Kidney (tissue), 14 donors: ENCODE data around the gene CCDC50. TPM values are rescaled to one million over a fixed set of nuclear protein-coding genes. Genes with fewer than 3 reads are reported as not detected.
A peak's percentile ranks its signal among the peaks of the same experiment; 100 is the strongest.

Experiments used
- DNase-seq, 5 donors: peaks; one replicate each; pipeline ENCODE4 v3.0.0-alpha.2; 2013 to 2020
- FAIRE-seq: peaks from 2 replicates; lab custom pipeline; 2012; peaks lifted over from hg19 to GRCh38; lab: Jason Lieb, UNC
- H3K27ac ChIP-seq, 2 donors: one replicate each; pipeline ENCODE4 v1.7.0; 2013; ENCODE audit warnings: low read depth in 2 of 2, low read length in 2 of 2, inconsistent platforms in 1 of 2
- H3K27me3 ChIP-seq: one replicate; pipeline ENCODE4 v1.7.1; 2013; ENCODE audit warnings: low read length, inconsistent platforms; ENCODE audit not compliant: control insufficient read depth, insufficient read depth
- H3K36me3 ChIP-seq, 3 donors: one replicate each; pipeline versions ENCODE4 v1.7.0 to v1.7.1; 2013; ENCODE audit warnings: low read length in 3 of 3, control low read depth in 1 of 3, inconsistent platforms in 1 of 3; ENCODE audit not compliant: insufficient read depth in 3 of 3, control insufficient read depth in 2 of 3
- H3K4me1 ChIP-seq, 3 donors: one replicate each; pipeline versions ENCODE4 v1.7.0 to v1.7.1; 2013; ENCODE audit warnings: low read length in 3 of 3, inconsistent platforms in 1 of 3, low read depth in 1 of 3; ENCODE audit not compliant: control insufficient read depth in 2 of 3, insufficient read depth in 2 of 3
- H3K4me3 ChIP-seq, 3 donors: one replicate each; pipeline versions ENCODE4 v1.7.0 to v1.8.1; 2013; ENCODE audit warnings: low read length in 3 of 3, control low read depth in 1 of 3, inconsistent platforms in 1 of 3
- H3K9ac ChIP-seq, 3 donors: one replicate each; pipeline versions ENCODE4 v1.7.0 to v1.7.1; 2013; ENCODE audit warnings: low read length in 3 of 3, control low read depth in 1 of 3, inconsistent platforms in 1 of 3
- H3K9me3 ChIP-seq, 3 donors: one replicate each; pipeline versions ENCODE4 v1.7.0 to v1.7.1; 2013; ENCODE audit warnings: low read length in 3 of 3, control low read depth in 1 of 3, inconsistent platforms in 1 of 3; ENCODE audit not compliant: control insufficient read depth in 2 of 3, insufficient read depth in 1 of 3
- intact Hi-C: fragments of 100-400 bp; cut with DNase I; formaldehyde crosslinking; loops from one replicate; pipeline ENCODE4 v1.11.1; 2022
- polyA plus RNA-seq: library from polyadenylated mRNA; stranded (reverse); fragments of 350-450 nt; fragmentation: Illumina TruSeq; extraction: RNeasy Lipid Tissue Mini Kit (QIAGEN cat#74804); gene quantifications from one replicate; pipeline ENCODE4 v1.2.3, GENCODE V29; 2014; ENCODE audit warnings: low read depth, low replicate concordance; ENCODE audit not compliant: insufficient read depth
- total RNA-seq: library from RNA; stranded (reverse); fragmentation: NEBNext Ultra II Directional; extraction: Animal tissue kit (Norgen Biotek cat#: 25700); gene quantifications from one replicate; pipeline ENCODE4 v1.2.1, GENCODE V29; 2021
- TF ChIP-seq, protein P1 (sequence below): IDR thresholded peaks from 3 replicates; pipeline ENCODE4 v1.5.1; 2012; ENCODE audit warnings: mild to moderate bottlenecking, moderate library complexity, borderline replicate concordance; ENCODE audit not compliant: insufficient read depth; ENCODE audit errors: extremely low read depth
- donor health status: control.
- donor health status: control.
- donor health status: control.
- donor health status: control.
- donor health status: control.
- donor health status: DM: yes; HTN: yes; CAD: no.
- donor health status: Normal renal cell carcinoma (clear cell type).

CCDC50 gene
- total and polyA plus RNA-seq, 2 donors from 2014 or later: 34.7 to 105 TPM

DNA sequence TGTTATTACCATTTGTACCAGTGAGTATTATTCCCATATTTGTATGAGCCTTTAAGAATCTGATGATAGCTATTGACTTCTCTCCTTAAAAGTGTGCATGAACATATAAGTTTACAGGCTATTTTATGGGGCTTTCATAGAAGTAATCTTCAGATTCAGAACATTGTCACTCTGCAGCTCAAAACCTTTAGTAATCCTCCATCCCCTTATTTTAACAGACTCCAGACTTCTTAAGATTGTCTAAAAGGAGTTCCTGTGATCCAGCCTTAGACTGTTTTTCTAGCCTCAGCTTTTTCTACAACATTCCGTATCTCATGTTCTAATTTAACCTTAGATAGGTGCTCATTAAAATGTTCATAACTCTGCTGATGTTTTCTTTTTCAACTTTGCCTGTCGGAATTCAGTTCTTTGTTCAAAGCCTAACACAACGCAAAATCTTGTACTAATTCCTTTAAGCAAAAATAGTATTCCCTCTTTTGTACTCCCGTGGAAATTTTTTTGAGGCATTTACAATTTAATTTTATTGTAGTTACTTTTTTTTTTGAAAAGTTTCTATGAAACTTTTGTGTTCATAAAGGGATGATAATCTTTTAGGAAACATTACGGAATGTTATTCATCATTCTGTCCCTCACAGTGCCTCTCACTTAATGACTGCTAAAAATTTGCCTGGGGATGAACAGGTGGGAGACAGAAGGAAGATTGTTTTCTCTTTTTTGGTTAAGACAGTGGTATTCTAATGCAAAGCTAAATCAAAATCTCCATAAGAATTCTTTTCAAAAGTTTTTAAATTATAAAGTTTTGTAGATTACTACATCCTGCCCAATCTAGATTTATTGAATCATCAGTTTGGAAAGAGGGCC lies 39.8 kb downstream of the CCDC50 start:
- Histone ChIP-seq H3K9me3 (no peaks in the 10 kb centered on the region), H3K27ac (no peak overlapping the region), H3K27me3 (no peaks in the 10 kb centered on the region), H3K9ac (no peak overlapping the region), H3K4me3 (no peak overlapping the region), H3K36me3 (peaks cover 2 to 10% (median 7%) of the 10 kb centered on the region in 3 donors), H3K4me1 (no peaks in the 10 kb centered on the region)
- no peak for FAIRE-seq
- TF ChIP-seq, protein P1, sequence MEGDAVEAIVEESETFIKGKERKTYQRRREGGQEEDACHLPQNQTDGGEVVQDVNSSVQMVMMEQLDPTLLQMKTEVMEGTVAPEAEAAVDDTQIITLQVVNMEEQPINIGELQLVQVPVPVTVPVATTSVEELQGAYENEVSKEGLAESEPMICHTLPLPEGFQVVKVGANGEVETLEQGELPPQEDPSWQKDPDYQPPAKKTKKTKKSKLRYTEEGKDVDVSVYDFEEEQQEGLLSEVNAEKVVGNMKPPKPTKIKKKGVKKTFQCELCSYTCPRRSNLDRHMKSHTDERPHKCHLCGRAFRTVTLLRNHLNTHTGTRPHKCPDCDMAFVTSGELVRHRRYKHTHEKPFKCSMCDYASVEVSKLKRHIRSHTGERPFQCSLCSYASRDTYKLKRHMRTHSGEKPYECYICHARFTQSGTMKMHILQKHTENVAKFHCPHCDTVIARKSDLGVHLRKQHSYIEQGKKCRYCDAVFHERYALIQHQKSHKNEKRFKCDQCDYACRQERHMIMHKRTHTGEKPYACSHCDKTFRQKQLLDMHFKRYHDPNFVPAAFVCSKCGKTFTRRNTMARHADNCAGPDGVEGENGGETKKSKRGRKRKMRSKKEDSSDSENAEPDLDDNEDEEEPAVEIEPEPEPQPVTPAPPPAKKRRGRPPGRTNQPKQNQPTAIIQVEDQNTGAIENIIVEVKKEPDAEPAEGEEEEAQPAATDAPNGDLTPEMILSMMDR: no peak
- intact Hi-C loops: no loop called here
- no peak for DNase-seq

DNA sequence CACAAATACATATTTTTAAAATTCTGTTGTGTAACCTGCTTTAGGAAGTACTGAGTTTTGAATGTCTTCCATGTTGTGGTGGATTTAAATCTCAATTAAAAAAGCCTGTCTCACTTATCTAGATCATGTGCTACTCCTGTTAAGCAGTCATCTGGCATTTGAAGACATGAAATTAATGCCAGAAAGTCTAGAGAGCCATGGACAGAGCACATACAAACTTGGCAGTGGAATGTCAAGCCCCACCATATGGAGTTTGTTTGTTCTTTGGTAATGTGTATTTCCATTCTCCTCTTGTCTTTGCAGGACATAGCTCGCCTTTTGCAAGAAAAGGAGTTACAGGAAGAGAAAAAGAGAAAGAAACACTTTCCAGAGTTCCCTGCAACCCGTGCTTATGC lies 40.4 kb downstream of the CCDC50 start:
- Histone ChIP-seq H3K36me3 (peaks cover 2 to 10% (median 7%) of the 10 kb centered on the region in 3 donors), H3K9ac (no peak overlapping the region), H3K9me3 (no peaks in the 10 kb centered on the region), H3K4me3 (no peak overlapping the region), H3K27me3 (no peaks in the 10 kb centered on the region), H3K4me1 (no peaks in the 10 kb centered on the region), H3K27ac (no peak overlapping the region)
- intact Hi-C loops: no loop called here
- FAIRE-seq (no peak), DNase-seq (peak in 1 of 5 donors; percentile 32)
- TF ChIP-seq, protein P1: no peak

DNA sequence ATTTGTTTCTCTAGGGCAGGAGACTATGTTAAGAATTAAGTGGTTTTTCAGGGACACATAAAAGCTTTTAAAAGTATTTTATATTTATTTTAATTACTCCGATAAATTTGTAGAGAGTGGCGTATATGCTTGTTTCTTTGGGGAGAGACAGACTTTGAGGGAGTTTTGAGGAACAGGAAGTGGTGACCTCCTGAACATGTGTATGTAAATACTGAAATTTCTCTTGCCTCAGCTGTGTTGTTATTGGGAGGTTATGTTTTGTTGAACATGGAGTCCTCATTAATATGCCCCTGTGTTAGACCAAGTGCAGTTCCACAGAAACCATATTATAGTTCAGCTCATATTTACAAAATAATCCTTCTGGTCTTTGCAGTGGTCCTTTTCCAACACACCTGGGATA lies 42.9 kb downstream of the CCDC50 start:
- no peaks in the 10 kb centered on the region for H3K9me3 ChIP-seq
- no peak overlapping the region for H3K4me3 ChIP-seq
- intact Hi-C loops: no loop called here
- no peak overlapping the region for H3K9ac ChIP-seq
- no peak overlapping the region for H3K27ac ChIP-seq
- peaks cover 6 to 13% (median 8%) of the 10 kb centered on the region in 3 donors for H3K36me3 ChIP-seq
- no peak for FAIRE-seq
- peaks cover 0 to 6% (median 2%) of the 10 kb centered on the region in 3 donors for H3K4me1 ChIP-seq
- TF ChIP-seq, protein P1: no peak
- H3K27me3 ChIP-seq: no peaks in the 10 kb centered on the region
- peak in 2 of 5 donors; percentile 27 to 64 for DNase-seq
